T-cell (primary cell): Measurements from ENCODE around the gene APLF. TPM values are rescaled to one million over a fixed set of nuclear protein-coding genes. Genes with fewer than 3 reads are reported as not detected.
"Not testable (repeated sequence)": the region's sequence is repeated elsewhere in the genome, so short reads cannot be mapped to it uniquely, and the experiment has no call there.

ENCODE experiments used
- ATAC-seq, 4 experiments: fragments of 200-7000 bp in 3 of 4; fragments of 150-1000 bp in 1 of 4; cut with Tn5 transposase; replicated peaks in 1 of 4; 1 replicate in 3 of 4; 2 replicates in 1 of 4; pipeline ENCODE4 v1.10.0; 2021; ENCODE audit warnings: moderate library complexity in 3 of 4, mild to moderate bottlenecking in 2 of 4, moderate number of reproducible peaks in 1 of 4
- CTCF ChIA-PET, 2 donors: fragments of 300-600 bp; sonication (Branson Sonifier 250); formaldehyde crosslinking; loops; one replicate each; lab custom pipeline; 2022; ENCODE audit warnings: antibody characterized with exemption in 2 of 2; lab: Charles Lee
- POLR2A ChIA-PET, 2 donors: fragments of 300-600 bp; sonication (Branson Sonifier 250); formaldehyde crosslinking; loops; one replicate each; lab custom pipeline; 2022; ENCODE audit warnings: antibody characterized with exemption in 2 of 2; lab: Charles Lee
- DNase-seq, 35 experiments: peaks; one replicate each; pipeline versions ENCODE4 v3.0.0 to v3.0.0-alpha.2; 2013 to 2023
- H3K27ac ChIP-seq: one replicate; pipeline ENCODE4 v1.5.1; 2013; ENCODE audit warnings: low read length
- H3K27me3 ChIP-seq, 2 experiments: replicated peaks in 1 of 2; 1 replicate in 1 of 2; 2 replicates in 1 of 2; pipeline versions ENCODE4 v1.6.1 to v1.7.0; 2013; ENCODE audit warnings: low read length in 1 of 2, mixed read lengths in 1 of 2; ENCODE audit not compliant: control insufficient read depth in 2 of 2, insufficient read depth in 2 of 2; ENCODE audit errors: extremely low read depth in 1 of 2
- H3K36me3 ChIP-seq, 2 donors: 1 replicate in 1 of 2; 2 replicates in 1 of 2; pipeline versions ENCODE4 v1.6.1 to v1.7.0; 2013; ENCODE audit warnings: low read length in 1 of 2; ENCODE audit not compliant: control insufficient read depth in 2 of 2, insufficient read depth in 1 of 2; ENCODE audit errors: extremely low read depth in 1 of 2
- H3K4me1 ChIP-seq, 2 experiments: 1 replicate in 1 of 2; 2 replicates in 1 of 2; pipeline versions ENCODE4 v1.6.1 to v1.7.0; 2013; ENCODE audit warnings: low read length in 2 of 2, mixed read lengths in 1 of 2; ENCODE audit not compliant: insufficient read depth in 2 of 2, control insufficient read depth in 1 of 2; ENCODE audit errors: extremely low read depth in 1 of 2
- H3K4me3 ChIP-seq, 2 donors: 1 replicate in 1 of 2; 2 replicates in 1 of 2; pipeline versions ENCODE4 v1.5.1 to v1.7.0; 2013; ENCODE audit warnings: mild to moderate bottlenecking in 2 of 2, low read length in 1 of 2, moderate library complexity in 1 of 2; ENCODE audit not compliant: control insufficient read depth in 1 of 2; ENCODE audit errors: extremely low read depth in 1 of 2
- H3K9me3 ChIP-seq: 2 replicates; pipeline ENCODE4 v1.7.0; 2013
- H3K27ac Mint-ChIP-seq, 2 donors: one replicate each; pipeline ENCODE4 v1.8.0; 2020 to 2021; ENCODE audit warnings: mild to moderate bottlenecking in 2 of 2, mixed read lengths in 2 of 2
- H3K27me3 Mint-ChIP-seq, 2 donors: one replicate each; pipeline ENCODE4 v1.8.0; 2021 to 2022; ENCODE audit warnings: mixed read lengths in 2 of 2
- H3K36me3 Mint-ChIP-seq: one replicate; pipeline ENCODE4 v1.8.0; 2021; ENCODE audit warnings: mixed read lengths
- H3K4me1 Mint-ChIP-seq, 3 donors: one replicate each; pipeline ENCODE4 v1.8.0; 2020 to 2022; ENCODE audit warnings: mixed read lengths in 3 of 3, mild to moderate bottlenecking in 1 of 3
- H3K4me3 Mint-ChIP-seq, 3 donors: one replicate each; pipeline ENCODE4 v1.8.0; 2020 to 2022; ENCODE audit warnings: mild to moderate bottlenecking in 3 of 3, mixed read lengths in 3 of 3, moderate library complexity in 3 of 3
- H3K9me3 Mint-ChIP-seq, 3 donors: one replicate each; pipeline ENCODE4 v1.8.0; 2020 to 2022; ENCODE audit warnings: mixed read lengths in 3 of 3
- WGBS: methylation state at CpG from one replicate; pipeline ENCODE4 v1.1.5; 2013; ENCODE audit warnings: missing lambda C conversion rate; ENCODE audit not compliant: insufficient coverage; 5-methylcytosine and 5-hydroxymethylcytosine counted together
- total RNA-seq, 35 experiments: library from RNA in 6 of 35; stranded (reverse) in 6 of 35; fragments of 120-200 nt in 1 of 35; gene quantifications; one replicate each; pipeline versions ENCODE4 v1.2.1 to v1.2.4 and lab custom pipeline; 2013 to 2026

The APLF gene
- total RNA-seq, 5 donors from 2014 or later (not counting 1 experiment from before 2014, with no cell fraction given): 4.3 to 6.1 (median 5.1) TPM

DNA sequence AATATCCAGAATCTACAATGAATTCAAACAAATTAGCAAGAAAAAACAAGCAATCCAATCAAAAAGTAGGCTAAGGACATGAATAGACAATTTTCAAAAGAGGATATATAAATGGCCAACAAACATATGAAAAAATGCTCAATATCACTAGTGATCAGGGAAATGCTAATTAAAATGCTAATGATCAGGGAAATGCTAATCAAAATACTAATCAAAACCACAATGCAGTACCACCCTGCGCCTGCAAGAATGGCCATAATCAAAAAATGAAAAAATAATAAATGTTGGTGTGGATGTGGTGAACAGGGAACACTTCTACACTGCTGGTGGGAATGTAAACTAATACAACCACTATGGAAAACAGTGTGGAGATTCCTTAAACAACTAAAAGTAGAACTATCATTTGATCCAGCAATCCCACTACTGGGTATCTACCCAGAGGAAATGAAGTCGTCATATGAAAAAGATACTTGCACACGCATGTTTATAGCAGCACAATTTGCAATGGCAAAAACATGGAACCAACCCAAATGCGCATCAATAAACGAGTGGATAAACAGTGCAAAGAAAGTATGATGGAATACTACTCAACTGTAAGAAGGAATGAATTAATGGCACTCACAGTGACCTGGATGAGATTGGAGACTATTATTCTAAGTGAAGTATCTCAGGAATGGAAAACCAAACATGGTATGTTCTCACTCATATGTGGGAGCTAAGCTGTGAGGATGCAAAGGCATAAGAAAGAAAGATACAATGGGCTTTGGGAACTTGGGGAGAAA lies 88.2 kb downstream of the APLF start:
- H3K4me3 ChIP-seq, H3K27ac Mint-ChIP-seq, H3K27me3 ChIP-seq, H3K27ac ChIP-seq, H3K4me1 Mint-ChIP-seq, H3K27me3 Mint-ChIP-seq, H3K36me3 ChIP-seq, H3K9me3 Mint-ChIP-seq, CTCF ChIA-PET, H3K9me3 ChIP-seq, H3K4me3 Mint-ChIP-seq, DNase-seq, H3K4me1 ChIP-seq, ATAC-seq: not testable (repeated sequence)
- POLR2A ChIA-PET: interaction anchor here in 1 of 2 donors (0.5 kb wide), 1 partner anchor 30 kb away, joined by 3 read pairs; no protein-coding TSS in a partner anchor
- H3K36me3 Mint-ChIP-seq: peaks cover 12% of the 10 kb centered on the region
- WGBS: 100% methylated on average over 4 of the region's 5 CpGs

- ChIA-PET CTCF (no interaction called here), POLR2A (no interaction called here)
- no peaks in the 10 kb centered on the region for H3K9me3 ChIP-seq
- Mint-ChIP-seq H3K36me3 (peaks cover 12% of the 10 kb centered on the region), H3K4me1 (no peaks in the 10 kb centered on the region), H3K9me3 (no peaks in the 10 kb centered on the region), H3K27ac (no peak overlapping the region), H3K27me3 (no peaks in the 10 kb centered on the region), H3K4me3 (no peak overlapping the region)
- ATAC-seq (no peak), DNase-seq (no peak)
- no peaks in the 10 kb centered on the region for H3K27me3 ChIP-seq
- H3K36me3 ChIP-seq: no peaks in the 10 kb centered on the region
- no peak overlapping the region for H3K27ac ChIP-seq
- H3K4me1 ChIP-seq: no peaks in the 10 kb centered on the region
- H3K4me3 ChIP-seq: no peak overlapping the region
Measured at GRCh38 chr2:68556381-68556780, 89.0 kb downstream of the APLF start.

DNA sequence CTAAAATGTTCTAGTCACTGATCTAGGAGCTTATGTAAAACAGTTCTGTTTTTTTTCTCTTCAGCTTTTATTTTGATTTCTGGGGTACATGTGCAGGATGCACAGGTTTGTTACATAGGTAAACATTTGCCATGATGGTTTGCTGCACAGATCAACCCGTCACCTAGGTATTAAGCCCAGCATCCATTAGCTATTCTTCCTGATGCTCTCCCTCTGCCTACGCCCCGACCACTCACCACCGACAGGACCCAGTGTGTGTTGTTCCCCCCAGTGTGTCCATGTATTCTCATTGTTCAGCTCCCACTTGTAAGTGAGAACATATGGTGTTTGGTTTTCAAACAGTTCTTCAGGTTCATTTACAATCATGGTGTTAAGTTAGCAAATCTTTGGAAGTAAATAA lies 91.2 kb downstream of the APLF start:
- no peak for DNase-seq
- Histone ChIP-seq H3K4me1 (no peaks in the 10 kb centered on the region), H3K36me3 (no peaks in the 10 kb centered on the region), H3K27ac (no peak overlapping the region), H3K27me3 (no peaks in the 10 kb centered on the region), H3K9me3 (no peaks in the 10 kb centered on the region), H3K4me3 (no peak overlapping the region)
- H3K9me3 Mint-ChIP-seq: no peaks in the 10 kb centered on the region
- H3K27me3 Mint-ChIP-seq: no peaks in the 10 kb centered on the region
- no peaks in the 10 kb centered on the region for H3K4me1 Mint-ChIP-seq
- no peak overlapping the region for H3K4me3 Mint-ChIP-seq
- H3K27ac Mint-ChIP-seq: no peak overlapping the region
- ChIA-PET POLR2A (no interaction called here), CTCF (no interaction called here)
- ATAC-seq: no peak
- WGBS: no CpG with 5 or more reads among the region's 4 CpGs
- peaks cover 8% of the 10 kb centered on the region for H3K36me3 Mint-ChIP-seq

GRCh38 chr2:68559692-68560091 lies 92.3 kb downstream of the APLF start:
- DNase-seq: no peak
- H3K27me3 ChIP-seq: no peaks in the 10 kb centered on the region
- H3K27ac ChIP-seq: no peak overlapping the region
- H3K4me3 ChIP-seq: no peak overlapping the region
- H3K36me3 ChIP-seq: no peaks in the 10 kb centered on the region
- WGBS: 83% methylated on average over 2 of the region's 2 CpGs
- Mint-ChIP-seq H3K9me3 (no peaks in the 10 kb centered on the region), H3K4me3 (no peak overlapping the region), H3K27ac (no peak overlapping the region), H3K36me3 (peaks cover 4% of the 10 kb centered on the region), H3K27me3 (no peaks in the 10 kb centered on the region), H3K4me1 (no peaks in the 10 kb centered on the region)
- POLR2A ChIA-PET: no interaction called here
- CTCF ChIA-PET: interaction anchor here in 1 of 2 donors (0.9 kb wide), 1 partner anchor 36 kb away, joined by 4 read pairs; no protein-coding TSS in a partner anchor
- no peak for ATAC-seq
- H3K4me1 ChIP-seq: no peaks in the 10 kb centered on the region
- no peaks in the 10 kb centered on the region for H3K9me3 ChIP-seq

DNA sequence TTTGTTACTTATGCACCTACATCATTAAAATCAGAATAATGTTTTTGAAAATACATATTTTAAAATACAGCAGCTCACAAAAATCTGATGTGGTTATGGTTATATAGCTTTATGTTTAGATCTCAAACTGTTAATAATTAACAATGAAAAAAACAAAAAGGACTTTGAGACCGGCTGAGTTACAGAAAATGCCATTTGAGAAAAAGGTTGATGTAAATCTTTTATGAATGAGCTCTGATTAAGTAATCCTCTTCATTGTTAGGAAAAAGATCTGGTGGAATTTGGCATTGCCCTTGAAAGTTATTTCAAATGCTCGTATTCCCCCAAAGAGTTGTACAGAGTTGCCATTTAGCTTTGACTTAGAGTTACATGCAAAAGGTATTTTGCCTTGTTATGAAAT lies 93.2 kb downstream of the APLF start:
- Mint-ChIP-seq H3K9me3 (no peaks in the 10 kb centered on the region), H3K27ac (no peak overlapping the region), H3K4me3 (no peak overlapping the region), H3K4me1 (no peaks in the 10 kb centered on the region), H3K27me3 (no peaks in the 10 kb centered on the region), H3K36me3 (no peaks in the 10 kb centered on the region)
- no peaks in the 10 kb centered on the region for H3K36me3 ChIP-seq
- no peaks in the 10 kb centered on the region for H3K9me3 ChIP-seq
- DNase-seq (no peak), ATAC-seq (no peak)
- H3K27me3 ChIP-seq: no peaks in the 10 kb centered on the region
- no peaks in the 10 kb centered on the region for H3K4me1 ChIP-seq
- POLR2A ChIA-PET: no interaction called here
- WGBS: 100% methylated on average over 2 of the region's 2 CpGs
- H3K27ac ChIP-seq: no peak overlapping the region
- CTCF ChIA-PET: interaction anchor here in 1 of 2 donors (0.6 to 0.9 kb wide), 2 partner anchors 35 to 474 kb away, joined by 3 to 4 read pairs; no protein-coding TSS in a partner anchor
- H3K4me3 ChIP-seq: no peak overlapping the region

GRCh38 chr2:68561372-68561771 lies 94.0 kb downstream of the APLF start:
- ATAC-seq: no peak
- 90% methylated on average over 2 of the region's 3 CpGs for WGBS
- H3K27me3 Mint-ChIP-seq: no peaks in the 10 kb centered on the region
- H3K27me3 ChIP-seq: no peaks in the 10 kb centered on the region
- no peak for DNase-seq
- no peaks in the 10 kb centered on the region for H3K36me3 Mint-ChIP-seq
- H3K4me1 ChIP-seq: no peaks in the 10 kb centered on the region
- H3K4me3 Mint-ChIP-seq: no peak overlapping the region
- H3K36me3 ChIP-seq: no peaks in the 10 kb centered on the region
- no peaks in the 10 kb centered on the region for H3K4me1 Mint-ChIP-seq
- H3K27ac Mint-ChIP-seq: no peak overlapping the region
- H3K4me3 ChIP-seq: no peak overlapping the region
- H3K27ac ChIP-seq: no peak overlapping the region
- no peaks in the 10 kb centered on the region for H3K9me3 Mint-ChIP-seq
- no peaks in the 10 kb centered on the region for H3K9me3 ChIP-seq
- ChIA-PET POLR2A (no interaction called here), CTCF (no interaction called here)
